ENCODE data around the gene AKT3. TPM values are rescaled to one million over a fixed set of nuclear protein-coding genes. Genes with fewer than 3 reads are reported as not detected.

Gene AKT3
- total and polyA plus RNA-seq, 3 donors from 2014 or later = 32.3 to 70.9 (median 61.8) TPM

GRCh38 chr1:243461700-243462099 lies 388.3 kb downstream of the AKT3 start:
- no peaks in the 10 kb centered on the region for H3K36me3 ChIP-seq (ENCODE audit: low read depth, missing control alignments)
- WGBS, 2 donors = 93 to 99% methylated on average over 4 of the region's 4 CpGs

GRCh38 chr1:243459059-243459458 lies 391.0 kb downstream of the AKT3 start:
- Histone ChIP-seq H3K9me3 (no peaks in the 10 kb centered on the region), H3K4me3 (no peak overlapping the region), H3K27ac (no peak overlapping the region), H3K4me1 (no peaks in the 10 kb centered on the region), H3K27me3 (no peaks in the 10 kb centered on the region), H3K36me3 (ENCODE audit: low read depth, missing control alignments) (no peaks in the 10 kb centered on the region)
- TF ChIP-seq POLR2A (IDR thresholded peaks at IDR 0.05) (no peak), CTCF (IDR thresholded peaks at IDR 0.05) (no peak)
- DNase-seq = no peak
- WGBS, 2 donors = 82 to 84% methylated on average over 3 of the region's 3 CpGs
- intact Hi-C loops (cut with DNase I; ENCODE audit: low total_unique reads) = no loop called here

More at GRCh38 chr1:243461700-243462099, 388.3 kb downstream of the AKT3 start:
- H3K4me1 ChIP-seq = no peaks in the 10 kb centered on the region
- DNase-seq = no peak
- no peaks in the 10 kb centered on the region for H3K9me3 ChIP-seq
- no peaks in the 10 kb centered on the region for H3K27me3 ChIP-seq
- intact Hi-C loops (cut with DNase I; ENCODE audit: low total_unique reads) = no loop called here
- no peak overlapping the region for H3K27ac ChIP-seq
- H3K4me3 ChIP-seq = no peak overlapping the region
- TF ChIP-seq CTCF (IDR thresholded peaks at IDR 0.05) = no peak
- TF ChIP-seq POLR2A (IDR thresholded peaks at IDR 0.05) = no peak

- no peaks in the 10 kb centered on the region for H3K36me3 ChIP-seq (ENCODE audit: low read depth, missing control alignments)
- no peak for DNase-seq
- H3K9me3 ChIP-seq = no peaks in the 10 kb centered on the region
- TF ChIP-seq CTCF (IDR thresholded peaks at IDR 0.05) = no peak
- no peak for TF ChIP-seq POLR2A (IDR thresholded peaks at IDR 0.05)
- H3K27ac ChIP-seq = no peak overlapping the region
- intact Hi-C loops (cut with DNase I; ENCODE audit: low total_unique reads) = no loop called here
- 95 to 96% methylated on average over 9 of the region's 9 CpGs for WGBS, 2 donors
- H3K4me3 ChIP-seq = no peak overlapping the region
- H3K4me1 ChIP-seq = no peaks in the 10 kb centered on the region
- H3K27me3 ChIP-seq = no peaks in the 10 kb centered on the region
These were observed 392.6 kb downstream of the AKT3 start for GRCh38 chr1:243457363-243457982.

GRCh38 chr1:243455760-243456651 lies 394.0 kb downstream of the AKT3 start:
- no peak overlapping the region for H3K27ac ChIP-seq
- WGBS, 2 donors = 94 to 97% methylated on average over 11 of the region's 11 CpGs
- intact Hi-C loops (cut with DNase I; ENCODE audit: low total_unique reads) = no loop called here
- no peaks in the 10 kb centered on the region for H3K9me3 ChIP-seq
- TF ChIP-seq POLR2A (IDR thresholded peaks at IDR 0.05) (no peak), CTCF (IDR thresholded peaks at IDR 0.05) (no peak)
- no peak for DNase-seq
- no peaks in the 10 kb centered on the region for H3K27me3 ChIP-seq
- no peaks in the 10 kb centered on the region for H3K36me3 ChIP-seq (ENCODE audit: low read depth, missing control alignments)
- H3K4me3 ChIP-seq = no peak overlapping the region
- H3K4me1 ChIP-seq = no peaks in the 10 kb centered on the region
